Neural cell (in vitro differentiated cells): ENCODE data around the gene RAB21.
"Not testable (repeated sequence)": the region's sequence is repeated elsewhere in the genome, so short reads cannot be mapped to it uniquely, and the experiment has no call there.

Experiments used
- CTCF ChIP-seq: fragments of 450-650 bp; IDR thresholded peaks from 2 replicates; pipeline ENCODE4 v1.5.1; 2014; ENCODE audit warnings: antibody characterized with exemption, mild to moderate bottlenecking, moderate library complexity; ENCODE audit not compliant: poor library complexity, severe bottlenecking
- EP300 ChIP-seq: fragments of 450-650 bp; conservative IDR thresholded peaks from 2 replicates; pipeline ENCODE4 v1.6.1; 2014; ENCODE audit warnings: antibody characterized with exemption, mild to moderate bottlenecking, moderate library complexity; ENCODE audit not compliant: poor library complexity, severe bottlenecking
- EZH2 ChIP-seq: fragments of 200-600, 300-800 bp; shearing (Covaris generic), sonication (generic); IDR thresholded peaks from 2 replicates; pipeline ENCODE4 v1.6.1; 2014; ENCODE audit warnings: antibody characterized with exemption, low read length, borderline replicate concordance, mild to moderate bottlenecking; ENCODE audit not compliant: insufficient read depth, poor library complexity, severe bottlenecking
- MXI1 ChIP-seq: fragments of 450-650 bp; conservative IDR thresholded peaks from 2 replicates; pipeline ENCODE4 v1.6.1; 2014; ENCODE audit warnings: antibody characterized with exemption, mild to moderate bottlenecking; ENCODE audit not compliant: poor library complexity, severe bottlenecking
- POLR2AphosphoS5 ChIP-seq: IDR thresholded peaks from 2 replicates; pipeline ENCODE4 v1.6.1; 2012
- RAD21 ChIP-seq: fragments of 450-650 bp; conservative IDR thresholded peaks from 2 replicates; pipeline ENCODE4 v1.6.1; 2014; ENCODE audit warnings: antibody characterized with exemption, mild to moderate bottlenecking, moderate library complexity
- REST ChIP-seq: IDR thresholded peaks from 2 replicates; pipeline ENCODE4 v1.6.1; 2012; ENCODE audit warnings: borderline replicate concordance
- TAF1 ChIP-seq: IDR thresholded peaks from 2 replicates; pipeline ENCODE4 v1.6.1; 2012; ENCODE audit warnings: low read depth

GRCh38 chr12:71815242-71815641 is 60.6 kb downstream of the RAB21 start:
- not testable (repeated sequence) for TF ChIP-seq POLR2AphosphoS5, CTCF, EP300, RAD21, EZH2, TAF1, MXI1, REST
